Prostate gland (tissue), 2 donors: ENCODE results near the gene BTLA.

Source experiments
- CTCF ChIP-seq, 4 experiments: fragments of 200-600 bp in 2 of 4; fragments of 450-650 bp in 2 of 4; sonication (generic) in 2 of 4; IDR thresholded peaks; 1 replicate in 3 of 4; 2 replicates in 1 of 4; pipeline ENCODE4 v1.5.1; 2016 to 2019; ENCODE audit warnings: antibody characterized with exemption in 4 of 4, mild to moderate bottlenecking in 2 of 4, moderate library complexity in 2 of 4
- POLR2A ChIP-seq: fragments of 450-650 bp; IDR thresholded peaks from one replicate; pipeline ENCODE4 v1.6.1; 2016; ENCODE audit warnings: antibody characterized with exemption, mild to moderate bottlenecking
- POLR2AphosphoS5 ChIP-seq: sonication (generic); formaldehyde crosslinking; IDR thresholded peaks from one replicate; pipeline ENCODE4 v1.6.1; 2017; ENCODE audit warnings: antibody characterized with exemption

GRCh38 chr3:112492124-112492523 lies 7.1 kb downstream of the BTLA start:
- TF ChIP-seq POLR2A (no peak), CTCF (IDR thresholded peaks at IDR 0.05) (no peak), POLR2AphosphoS5 (no peak)
